Left kidney (tissue), 2 donors: ENCODE measurements around the gene TIAM2. TPM values are rescaled to one million over a fixed set of nuclear protein-coding genes. Genes with fewer than 3 reads are reported as not detected.
A peak's percentile ranks its signal among the peaks of the same experiment; 100 is the strongest.

Experiments used
- DNase-seq: peaks from one replicate; pipeline ENCODE4 v3.0.0-alpha.2; 2013
- polyA plus RNA-seq: library from polyadenylated mRNA; unstranded; fragments of 120-200 nt; gene quantifications from one replicate; pipeline ENCODE4 v1.2.1, GENCODE V29; 2013; ENCODE audit not compliant: insufficient read length

TIAM2 gene
- polyA plus RNA-seq, 1 donor = 24.0 TPM

DNA sequence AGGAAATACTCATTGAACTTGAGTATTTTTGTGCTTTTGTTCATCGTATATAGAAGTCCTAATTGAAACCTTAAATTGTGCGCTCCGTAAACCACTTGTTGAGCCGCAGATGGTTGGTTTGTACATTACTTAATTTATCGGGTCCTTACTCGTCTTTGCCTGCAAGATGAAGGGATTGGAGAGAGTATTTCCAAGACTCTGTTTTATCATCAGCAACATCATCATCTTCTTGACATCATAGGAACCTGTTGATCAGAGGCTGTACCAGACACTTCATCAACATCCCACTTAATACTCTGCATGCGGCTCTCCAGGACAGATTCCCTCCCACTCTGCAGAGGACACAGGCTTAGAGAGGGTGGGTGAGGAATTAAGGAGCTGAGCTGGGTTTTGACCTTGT is 28.6 kb downstream of the TIAM2 start:
- DNase-seq = no peak

- no peak for DNase-seq
Measured at GRCh38 chr6:155024391-155025027, 29.4 kb downstream of the TIAM2 start.

GRCh38 chr6:155026022-155026705 is 31.0 kb downstream of the TIAM2 start:
- no peak for DNase-seq

GRCh38 chr6:155026706-155027045 is 31.6 kb downstream of the TIAM2 start:
- DNase-seq = no peak

- DNase-seq = no peak
Measured at GRCh38 chr6:155030148-155030720, 35.1 kb downstream of the TIAM2 start.

DNA sequence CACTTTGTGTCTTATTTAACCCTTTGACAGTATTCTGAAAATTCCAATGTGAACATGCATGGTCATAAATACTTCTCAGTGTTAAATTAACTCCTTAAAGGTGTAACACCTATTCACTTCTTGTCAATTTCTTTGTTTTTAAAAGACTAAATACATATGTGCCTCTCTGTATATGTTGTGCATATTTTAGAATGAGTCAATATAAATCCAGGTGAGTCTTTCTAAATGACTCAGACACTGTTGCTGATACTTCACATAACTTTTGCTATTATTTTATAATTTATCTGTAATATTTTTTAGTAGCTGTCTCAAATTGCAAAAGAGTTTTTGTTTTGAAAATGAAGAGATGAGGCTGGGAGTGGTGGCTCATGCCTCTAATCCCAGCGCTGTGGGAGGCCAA is 36.0 kb downstream of the TIAM2 start:
- no peak for DNase-seq

- DNase-seq = no peak
Measured at GRCh38 chr6:155033021-155033791, 38.1 kb downstream of the TIAM2 start.

- DNase-seq = no peak
Measured at GRCh38 chr6:155036907-155037306, 41.8 kb downstream of the TIAM2 start.

DNA sequence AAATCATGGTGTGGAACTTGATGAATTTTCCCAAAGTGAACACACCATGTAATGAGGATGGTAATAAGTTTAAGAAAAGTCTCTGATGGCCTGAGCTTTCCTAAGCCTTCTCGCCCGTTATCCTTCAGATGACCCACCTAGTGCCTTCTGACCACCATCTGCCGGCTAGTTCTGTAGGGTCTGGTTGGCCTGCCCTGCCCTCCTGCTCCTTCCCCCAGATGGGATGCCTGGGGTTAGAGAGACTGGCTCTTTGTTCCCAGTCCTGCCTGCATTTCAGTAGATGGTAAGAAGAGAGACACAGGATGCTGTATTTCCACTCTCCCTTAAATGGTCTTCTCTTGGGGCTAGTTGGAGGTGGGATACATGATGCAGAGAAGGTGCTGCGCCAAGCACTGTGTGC is 43.0 kb downstream of the TIAM2 start:
- no peak for DNase-seq

- no peak for DNase-seq
Measured at GRCh38 chr6:155038527-155038926, 43.4 kb downstream of the TIAM2 start.

- DNase-seq = no peak
Measured at GRCh38 chr6:155039618-155040017, 44.5 kb downstream of the TIAM2 start.

- no peak for DNase-seq
Measured at GRCh38 chr6:155040154-155040553, 45.0 kb downstream of the TIAM2 start.

DNA sequence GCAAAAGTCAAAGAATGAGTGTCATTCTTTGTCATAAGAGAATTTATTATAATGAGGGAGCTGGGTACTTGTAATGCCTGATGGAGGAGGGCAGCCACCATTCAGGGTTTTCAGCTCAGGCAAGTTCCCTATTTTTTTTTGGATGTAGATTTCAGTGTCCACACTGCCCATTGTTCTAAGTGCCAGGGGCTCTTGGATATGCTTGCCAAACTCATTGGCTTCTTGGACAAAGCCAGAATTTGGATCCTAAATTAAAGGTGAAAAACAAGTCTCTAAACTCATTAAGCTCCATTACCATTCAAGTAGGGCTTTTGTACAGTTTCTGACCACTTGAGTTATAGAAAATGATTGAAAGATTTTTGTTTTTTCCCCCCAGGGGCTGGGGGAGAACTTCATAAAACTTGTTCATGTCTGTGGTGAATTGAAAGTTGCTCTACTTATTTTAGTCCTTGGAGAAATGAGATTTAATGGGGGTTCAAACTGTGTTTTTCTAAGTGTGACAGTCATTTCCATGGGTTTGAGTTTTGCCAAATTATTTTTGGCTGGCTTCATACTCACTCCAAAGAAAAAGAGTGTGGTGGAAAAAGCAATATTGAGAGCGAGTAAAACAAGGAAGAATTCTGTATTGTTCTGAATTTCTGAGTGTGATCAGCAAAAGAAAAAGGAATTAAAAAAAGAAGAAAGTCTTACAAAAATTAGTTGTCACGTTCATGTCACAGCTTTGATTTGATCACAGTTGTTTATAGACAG is 46.0 kb downstream of the TIAM2 start:
- no peak for DNase-seq

DNA sequence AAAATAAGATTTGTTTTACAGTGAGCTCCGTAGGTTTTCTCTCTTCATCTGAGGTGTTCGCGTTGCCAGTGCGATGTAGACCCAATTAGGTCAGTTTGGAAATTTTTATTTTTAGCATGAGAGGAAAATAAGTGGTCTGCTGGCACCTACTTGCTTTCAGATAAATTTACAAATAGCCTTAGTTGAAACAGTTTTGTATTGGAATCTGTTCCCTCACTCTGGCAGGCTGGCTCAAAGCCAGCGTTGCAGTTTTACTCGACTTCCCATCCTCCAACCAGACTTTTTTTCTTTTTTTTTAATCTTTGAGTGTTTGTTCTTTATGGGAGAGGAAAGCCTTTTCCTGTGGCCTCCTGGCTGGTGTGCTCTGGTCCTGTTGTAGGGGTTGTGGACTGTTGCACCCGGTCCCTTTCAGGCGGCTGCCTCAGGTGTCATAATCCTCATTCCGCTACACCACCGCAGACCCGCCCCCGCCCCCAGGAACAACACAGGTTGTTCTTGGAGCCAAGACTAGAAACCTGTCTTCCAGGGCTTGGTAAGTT is 46.7 kb downstream of the TIAM2 start:
- DNase-seq = peak; percentile 28

DNA sequence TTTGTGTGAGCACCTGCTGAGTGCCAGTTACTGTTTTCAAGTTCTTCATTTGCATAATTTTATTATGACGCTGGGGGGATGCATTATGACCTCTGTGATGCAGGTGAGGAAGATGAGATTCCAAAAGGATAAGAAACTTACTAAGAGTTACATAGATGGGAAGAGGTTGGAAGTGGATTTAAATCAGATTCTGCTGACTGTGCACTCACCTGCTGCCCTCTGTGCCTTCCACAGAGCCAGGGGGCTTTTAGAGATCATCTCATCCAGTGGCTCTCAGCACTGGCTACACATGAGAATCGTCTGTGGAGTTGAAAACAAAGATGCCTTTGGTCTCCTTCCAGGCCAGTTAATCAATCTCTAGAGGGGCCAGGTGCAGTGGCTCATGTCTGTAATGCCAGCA is 47.9 kb downstream of the TIAM2 start:
- no peak for DNase-seq

DNA sequence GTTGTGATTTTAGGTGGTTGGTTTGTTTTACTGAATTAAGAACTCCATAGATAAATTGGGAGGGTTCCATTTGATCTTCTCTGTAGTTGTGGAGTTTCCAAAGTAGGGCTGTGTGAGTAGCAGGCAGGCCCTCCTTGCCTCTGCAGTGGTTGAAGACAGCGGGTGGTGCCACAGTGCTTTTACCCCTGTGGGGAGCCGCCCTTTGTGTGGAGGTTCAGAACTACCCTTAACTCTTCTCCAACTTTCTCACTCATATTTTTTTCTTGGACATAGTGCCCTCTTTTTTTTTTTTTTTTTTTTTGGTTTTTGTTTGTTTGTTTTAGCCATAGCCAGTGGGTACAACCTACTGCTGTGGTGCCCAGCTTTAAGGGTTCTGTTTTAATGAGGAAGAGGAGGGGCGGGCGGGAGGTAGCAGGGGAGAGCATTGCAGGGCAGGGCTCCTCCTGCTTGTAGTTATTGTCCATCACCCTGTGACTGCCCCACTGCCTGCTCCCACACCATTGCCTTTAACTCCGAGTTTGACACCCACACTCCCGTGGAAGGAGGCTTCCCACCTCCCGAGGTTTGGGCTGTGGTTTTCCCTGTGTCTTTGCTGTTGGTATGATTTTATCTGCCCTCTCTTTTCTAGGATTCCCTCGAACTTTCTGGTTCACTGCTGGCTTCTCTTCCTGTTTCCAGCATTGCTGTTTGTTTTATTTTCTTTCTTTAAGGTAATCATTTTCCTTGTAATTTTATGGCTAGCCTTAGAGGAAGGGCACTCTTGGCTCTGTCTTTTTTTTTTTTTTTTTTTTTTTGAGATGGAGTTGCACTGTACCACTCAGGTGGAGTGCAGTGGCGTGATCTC is 50.7 kb downstream of the TIAM2 start:
- no peak for DNase-seq

DNA sequence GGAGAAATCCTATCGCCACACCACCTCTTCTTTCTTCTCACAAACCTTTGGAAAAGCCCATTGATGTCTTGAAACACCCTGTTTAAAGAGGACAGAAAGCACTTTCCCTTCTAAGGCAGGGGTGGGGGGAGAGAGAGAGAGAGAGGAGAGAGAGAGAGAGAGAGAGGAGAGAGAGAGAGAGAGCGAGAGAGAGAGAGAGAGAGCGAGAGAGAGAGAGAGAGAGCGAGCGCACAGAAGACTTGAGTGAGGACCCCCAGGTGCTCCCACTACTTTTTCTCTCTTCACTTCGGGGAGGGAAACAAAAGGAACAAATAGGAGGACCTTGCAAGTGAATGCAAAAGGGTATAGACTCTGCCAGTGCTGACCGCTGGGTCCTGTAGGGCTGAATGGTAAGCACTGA is 52.4 kb downstream of the TIAM2 start:
- DNase-seq = no peak

DNA sequence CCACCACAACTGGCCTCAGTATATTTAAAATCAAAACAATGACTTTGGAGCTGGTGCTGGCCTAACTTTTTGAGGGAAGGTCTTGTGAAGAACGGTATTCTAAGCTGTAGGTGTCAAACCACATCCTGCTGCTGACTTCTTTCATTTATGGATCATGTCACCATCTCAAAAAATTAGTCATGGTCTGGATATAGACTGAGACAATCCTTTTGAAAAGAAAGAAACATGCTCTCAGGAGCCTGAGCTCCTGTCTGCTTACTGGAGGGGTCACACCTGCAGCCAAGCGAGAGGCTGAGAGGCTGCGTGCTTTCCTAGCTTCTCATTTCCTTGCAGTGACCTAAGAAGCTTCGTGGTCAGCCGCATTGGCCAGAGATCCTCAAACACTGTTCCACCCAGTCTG is 55.2 kb downstream of the TIAM2 start:
- no peak for DNase-seq

DNA sequence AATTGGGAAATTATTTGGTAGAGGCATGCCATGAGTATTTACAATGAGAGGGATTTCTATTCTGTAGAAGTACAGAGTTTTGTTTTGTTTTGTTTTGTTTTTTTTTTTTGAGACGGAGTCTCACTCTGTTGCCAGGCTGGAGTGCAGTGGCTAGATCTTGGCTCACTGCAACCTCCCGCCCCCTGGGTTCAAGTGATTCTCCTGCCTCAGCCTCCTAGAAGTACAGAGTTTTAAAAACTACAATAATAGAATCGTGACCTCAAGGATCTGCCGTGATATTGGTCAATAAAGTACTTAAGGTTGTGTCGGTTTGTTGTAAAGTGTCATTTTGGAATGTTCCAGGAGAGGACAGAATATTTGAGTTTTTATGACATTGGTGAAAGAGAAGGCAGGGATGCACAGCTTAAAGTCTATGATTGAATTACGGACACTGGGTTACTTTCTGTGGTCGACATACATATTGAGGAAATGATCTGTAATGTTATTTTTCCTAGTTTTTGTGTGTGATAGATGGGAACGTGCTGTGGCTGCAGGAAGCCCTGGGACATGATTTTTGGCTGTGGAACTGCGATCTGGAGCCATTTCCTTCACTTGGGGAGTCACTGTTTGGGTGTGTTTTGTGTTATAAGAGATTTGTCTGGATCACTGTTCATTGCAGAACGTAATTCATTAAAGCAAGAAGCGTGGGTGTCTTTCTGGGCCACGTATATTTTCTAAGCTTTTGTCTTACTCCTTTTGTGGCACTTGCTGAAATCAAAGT is 59.6 kb downstream of the TIAM2 start:
- DNase-seq = no peak

- DNase-seq = no peak
Measured at GRCh38 chr6:155055729-155056128, 60.6 kb downstream of the TIAM2 start.
